ENCODE results near the gene ANKRD13D.

Gene ANKRD13D

DNA sequence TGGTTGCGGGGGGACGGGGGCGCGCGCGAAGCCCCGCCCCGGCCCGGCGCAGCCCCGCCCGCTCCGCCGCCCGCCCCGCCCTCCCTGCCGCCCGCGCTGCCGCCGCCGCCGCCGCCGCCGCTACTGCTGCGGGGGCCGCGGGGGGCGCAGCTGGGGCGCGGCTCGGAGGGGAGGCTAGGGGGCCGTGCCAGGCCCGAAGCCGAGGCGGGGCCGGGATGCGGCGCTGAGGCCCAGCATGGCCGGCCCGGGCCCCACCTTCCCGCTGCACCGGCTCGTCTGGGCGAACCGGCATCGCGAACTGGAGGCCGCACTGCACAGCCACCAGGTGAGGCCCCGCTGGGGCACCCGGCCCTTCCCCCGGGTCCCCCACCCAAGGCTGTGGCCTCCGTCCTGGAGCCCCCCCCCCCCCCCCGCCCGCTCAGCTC is at the start of gene ANKRD13D:
Gene ANKRD13D (plus strand): TSS at position 78 of the 425 bp plus-strand sequence. CDS start 158 bp downstream, at position 236.
- no peak for DNase-seq

DNA sequence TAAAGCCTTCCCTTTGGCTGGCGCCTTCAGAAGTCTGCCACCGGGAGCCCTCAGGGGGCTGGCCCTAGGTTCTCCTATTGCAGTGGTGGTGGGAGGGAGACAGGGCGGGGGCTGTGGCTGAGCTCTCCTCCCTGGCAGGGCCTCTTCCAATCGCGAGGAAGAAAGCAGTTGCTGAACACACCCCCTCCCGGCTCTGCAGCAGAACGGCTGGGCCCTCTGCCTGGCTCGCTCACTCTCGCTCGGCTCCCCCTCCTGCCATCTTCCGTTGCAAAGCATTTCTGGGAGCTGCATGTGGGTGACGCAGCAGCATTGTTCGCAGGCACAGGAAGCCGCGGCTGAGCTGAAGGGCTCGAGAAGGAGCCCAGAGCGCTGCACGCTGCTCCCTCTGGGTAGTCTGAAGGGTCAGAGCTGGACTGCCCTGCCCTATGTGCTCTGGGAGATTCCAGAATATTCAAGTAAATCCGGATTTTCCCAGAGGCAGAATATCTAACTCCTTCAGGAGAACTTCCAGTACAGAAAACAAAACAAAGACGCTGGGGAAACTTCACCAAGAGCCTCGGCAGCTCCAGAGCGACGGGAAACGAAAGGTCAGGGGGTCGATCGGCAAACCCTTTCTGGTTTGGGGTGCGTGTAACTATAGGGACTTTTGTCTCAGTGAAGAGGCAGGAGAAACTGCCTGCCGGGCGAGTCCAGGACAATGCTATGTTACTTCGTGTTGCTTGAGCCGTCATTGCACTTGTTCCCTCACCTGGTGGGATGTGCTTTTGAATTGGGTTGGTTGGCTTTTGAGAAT is 49.1 kb upstream of the ANKRD13D start:
- DNase-seq: peak; percentile 98

DNA sequence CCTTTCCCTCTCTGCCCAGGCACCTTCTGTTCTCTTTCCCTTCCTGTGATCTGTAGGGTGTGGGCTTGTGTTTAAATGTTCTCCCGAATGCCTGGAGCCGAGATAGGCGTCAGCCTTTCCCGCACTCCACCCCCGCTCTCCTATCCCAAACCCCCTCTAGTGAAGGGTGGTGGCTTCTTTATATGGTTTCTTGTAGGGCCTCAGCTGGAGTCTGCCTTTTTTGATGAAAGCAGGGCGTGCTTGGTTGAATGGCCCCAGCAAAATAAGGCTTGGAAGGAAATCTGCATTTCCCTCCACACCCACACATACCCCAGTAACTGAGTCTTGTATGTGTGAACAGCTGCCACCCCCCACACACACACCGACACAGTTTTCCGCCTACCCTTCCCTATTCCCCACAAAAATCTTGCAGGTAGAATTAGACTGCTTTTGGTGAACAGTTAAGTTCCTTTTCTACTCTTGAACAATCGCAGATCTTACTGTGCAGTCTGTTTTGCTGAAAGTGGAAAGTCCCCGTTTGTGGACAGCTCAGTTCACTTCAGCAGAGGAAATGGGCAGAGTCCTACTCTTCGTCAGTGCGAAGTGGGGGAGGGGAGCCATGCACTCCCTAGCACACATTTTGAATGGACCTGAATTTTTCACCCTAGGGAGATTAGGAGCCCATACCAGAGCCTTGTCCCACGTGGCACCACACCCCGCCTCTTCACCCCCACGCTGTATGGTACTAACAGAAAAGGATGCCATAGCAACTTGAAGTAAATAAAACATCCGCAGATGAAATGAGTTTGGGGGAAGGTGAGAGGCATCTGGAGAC is 48.3 kb upstream of the ANKRD13D start:
- peak; percentile 92 for DNase-seq

DNA sequence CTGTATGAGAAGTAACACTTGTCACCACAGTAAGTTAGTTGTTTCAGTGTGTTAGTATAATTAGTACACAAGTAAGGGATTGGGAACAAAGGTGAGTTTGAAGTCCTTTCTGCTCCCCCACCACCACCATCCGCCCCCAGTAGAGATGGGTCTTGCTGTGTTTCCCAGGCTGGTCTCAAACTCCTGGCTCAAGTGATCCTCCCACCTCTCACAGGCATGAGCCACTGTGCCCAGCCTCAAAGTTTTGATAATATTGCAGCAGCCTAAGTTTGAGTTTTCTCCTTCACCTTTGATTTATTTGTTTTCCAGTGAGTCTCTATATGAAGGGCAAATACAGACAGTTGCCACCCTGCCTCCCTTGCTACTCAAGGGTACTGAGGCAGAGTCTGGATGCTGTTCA is 46.6 kb upstream of the ANKRD13D start:
- no peak for DNase-seq

DNA sequence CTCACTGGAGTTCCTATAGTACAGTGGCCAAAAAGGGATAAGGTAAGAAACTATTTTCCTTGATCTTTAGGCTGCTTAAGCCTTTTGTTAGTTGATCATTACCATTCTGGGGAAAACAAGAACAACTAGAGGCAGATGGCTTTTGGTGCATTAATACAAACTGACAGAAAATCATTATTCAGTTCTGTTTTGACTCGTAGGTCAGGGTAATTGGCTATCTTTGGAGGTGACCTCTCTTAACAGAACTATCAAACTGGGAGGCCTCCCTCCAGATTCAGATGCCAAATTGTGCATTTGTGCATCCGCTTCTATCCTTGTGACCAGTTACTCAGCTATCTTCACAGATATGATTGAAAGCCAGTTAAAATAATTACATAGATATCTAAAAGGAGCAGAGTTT is 46.1 kb upstream of the ANKRD13D start:
- no peak for DNase-seq

DNA sequence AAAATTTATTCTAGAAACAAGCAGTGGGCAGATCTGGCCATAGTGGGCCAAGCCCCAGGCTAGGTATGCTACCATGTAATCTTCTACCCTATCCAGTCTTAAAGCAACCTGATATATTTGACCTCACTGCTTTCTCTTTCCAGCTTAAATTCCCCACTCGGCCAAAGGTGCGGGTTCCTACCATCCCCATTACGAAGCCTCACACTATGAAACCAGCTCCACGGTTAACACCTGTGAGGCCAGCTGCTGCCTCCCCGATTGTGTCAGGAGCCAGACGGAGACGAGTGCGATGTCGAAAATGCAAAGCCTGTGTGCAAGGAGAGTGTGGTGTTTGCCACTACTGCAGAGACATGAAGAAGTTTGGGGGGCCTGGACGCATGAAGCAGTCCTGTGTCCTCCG is 44.1 kb upstream of the ANKRD13D start:
- DNase-seq: no peak

DNA sequence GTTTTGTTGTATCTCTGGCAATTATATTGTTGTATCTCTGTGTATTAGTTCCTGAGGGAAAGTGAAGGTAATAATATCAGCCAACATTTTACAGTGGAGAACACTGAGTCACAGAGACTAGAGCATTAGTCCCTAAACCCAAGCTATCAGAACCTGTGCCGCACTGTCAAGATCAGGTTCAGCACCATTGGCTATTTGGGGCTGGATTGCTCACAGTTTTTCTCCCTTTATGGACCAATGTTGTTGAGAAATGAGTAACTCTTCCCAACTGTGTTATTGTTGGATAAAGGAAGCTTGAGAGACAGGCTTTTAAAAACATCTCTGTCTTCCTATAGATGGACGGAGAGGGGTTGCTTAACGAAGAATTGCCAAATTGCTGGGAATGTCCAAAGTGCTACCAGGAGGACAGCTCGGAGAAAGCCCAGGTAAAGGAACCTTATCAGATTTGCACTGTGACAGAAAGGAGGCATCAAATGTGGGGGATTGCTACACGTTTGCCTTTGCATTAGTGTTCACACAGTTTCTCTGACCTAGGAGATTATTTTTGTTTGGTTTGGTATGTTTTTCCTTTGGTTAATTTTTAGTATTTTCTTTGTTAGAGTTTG is 41.1 kb upstream of the ANKRD13D start:
- no peak for DNase-seq

DNA sequence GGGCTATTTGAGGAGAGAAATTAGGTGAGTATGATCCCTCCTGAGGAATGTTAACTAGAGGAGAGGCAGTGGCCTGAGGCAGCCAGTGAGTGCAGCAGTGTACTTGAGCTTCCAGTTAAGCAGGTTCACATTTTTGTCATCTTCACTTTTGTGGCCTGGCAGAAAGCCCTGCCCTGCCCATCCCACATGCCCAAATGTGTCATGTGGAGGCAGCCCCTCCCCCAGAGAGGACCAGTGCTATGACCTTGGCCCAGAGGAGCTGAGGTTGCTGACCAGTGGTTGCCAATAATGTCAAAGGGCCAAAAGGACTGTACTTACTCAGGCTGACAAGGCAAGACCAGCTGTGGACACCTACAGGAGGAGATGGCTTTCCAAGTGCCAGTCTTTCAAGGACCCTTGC is 40.5 kb upstream of the ANKRD13D start:
- DNase-seq: no peak

DNA sequence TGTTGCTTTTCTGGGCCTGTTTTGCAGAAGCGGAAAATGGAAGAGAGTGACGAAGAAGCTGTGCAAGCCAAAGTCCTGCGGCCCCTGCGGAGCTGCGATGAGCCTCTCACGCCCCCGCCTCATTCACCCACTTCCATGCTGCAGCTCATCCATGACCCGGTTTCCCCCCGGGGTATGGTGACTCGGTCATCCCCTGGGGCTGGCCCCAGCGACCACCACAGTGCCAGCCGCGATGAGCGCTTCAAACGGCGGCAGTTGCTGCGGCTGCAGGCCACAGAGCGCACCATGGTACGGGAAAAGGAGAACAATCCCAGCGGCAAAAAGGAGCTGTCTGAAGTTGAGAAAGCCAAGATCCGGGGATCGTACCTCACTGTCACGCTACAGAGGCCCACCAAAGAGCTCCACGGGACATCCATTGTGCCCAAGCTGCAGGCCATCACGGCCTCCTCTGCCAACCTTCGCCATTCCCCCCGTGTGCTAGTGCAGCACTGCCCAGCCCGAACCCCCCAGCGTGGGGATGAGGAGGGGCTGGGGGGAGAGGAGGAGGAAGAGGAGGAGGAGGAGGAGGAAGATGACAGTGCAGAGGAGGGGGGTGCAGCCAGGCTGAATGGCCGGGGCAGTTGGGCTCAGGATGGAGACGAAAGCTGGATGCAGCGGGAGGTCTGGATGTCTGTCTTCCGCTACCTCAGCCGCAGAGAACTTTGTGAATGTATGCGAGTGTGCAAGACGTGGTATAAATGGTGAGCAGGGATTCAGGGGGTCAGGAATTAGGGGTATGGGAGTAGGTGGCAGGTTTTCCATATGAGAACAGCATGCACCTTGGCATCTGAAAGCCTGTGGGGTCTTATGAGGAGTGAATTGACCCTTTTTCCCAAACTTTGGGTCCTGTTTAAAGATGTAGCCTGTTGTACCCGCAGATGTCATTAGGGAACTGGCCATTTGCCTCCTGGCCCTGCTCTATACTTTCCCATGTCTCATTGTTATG is 38.8 kb upstream of the ANKRD13D start:
- no peak for DNase-seq

DNA sequence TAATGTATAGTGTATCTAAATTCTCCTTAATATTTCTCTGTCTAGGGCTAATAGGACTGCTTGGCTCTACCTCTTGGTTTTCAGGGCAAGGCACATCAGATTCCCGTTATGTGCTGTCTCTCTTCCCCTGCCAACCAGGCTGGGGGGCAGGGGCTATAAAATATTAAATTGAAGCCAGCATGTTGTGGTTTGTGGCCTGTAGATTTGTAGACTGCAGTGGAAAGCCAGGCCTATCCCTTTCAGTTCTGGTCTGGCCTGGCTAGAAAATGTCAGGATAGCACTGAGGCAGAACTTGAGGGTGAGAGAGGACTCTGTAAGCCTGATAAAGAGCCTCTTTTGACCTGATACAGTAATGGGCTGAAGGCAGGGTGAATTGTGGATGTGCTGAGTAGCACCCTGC is 37.3 kb upstream of the ANKRD13D start:
- DNase-seq: no peak

DNA sequence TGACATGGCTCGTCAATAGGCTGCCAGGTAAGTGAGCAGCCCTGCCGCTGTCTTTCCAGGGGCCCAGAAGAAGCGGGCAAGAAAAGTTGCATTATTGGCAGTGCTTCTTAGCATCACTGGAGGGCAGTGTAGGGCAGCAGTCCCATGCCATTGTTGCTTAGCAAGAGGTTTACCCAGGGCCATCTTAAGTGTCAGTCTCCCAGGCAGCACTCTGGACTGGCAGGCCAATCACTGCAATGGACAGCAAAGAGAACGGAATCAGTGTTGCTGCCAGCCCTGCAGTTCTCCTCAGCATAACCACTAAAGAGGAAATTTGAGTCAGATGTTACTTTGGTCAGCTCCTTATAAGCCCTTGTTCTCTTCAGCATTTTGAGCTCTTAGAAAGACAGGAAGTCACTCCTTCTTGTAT is 36.3 kb upstream of the ANKRD13D start:
- peak; percentile 56 for DNase-seq

DNA sequence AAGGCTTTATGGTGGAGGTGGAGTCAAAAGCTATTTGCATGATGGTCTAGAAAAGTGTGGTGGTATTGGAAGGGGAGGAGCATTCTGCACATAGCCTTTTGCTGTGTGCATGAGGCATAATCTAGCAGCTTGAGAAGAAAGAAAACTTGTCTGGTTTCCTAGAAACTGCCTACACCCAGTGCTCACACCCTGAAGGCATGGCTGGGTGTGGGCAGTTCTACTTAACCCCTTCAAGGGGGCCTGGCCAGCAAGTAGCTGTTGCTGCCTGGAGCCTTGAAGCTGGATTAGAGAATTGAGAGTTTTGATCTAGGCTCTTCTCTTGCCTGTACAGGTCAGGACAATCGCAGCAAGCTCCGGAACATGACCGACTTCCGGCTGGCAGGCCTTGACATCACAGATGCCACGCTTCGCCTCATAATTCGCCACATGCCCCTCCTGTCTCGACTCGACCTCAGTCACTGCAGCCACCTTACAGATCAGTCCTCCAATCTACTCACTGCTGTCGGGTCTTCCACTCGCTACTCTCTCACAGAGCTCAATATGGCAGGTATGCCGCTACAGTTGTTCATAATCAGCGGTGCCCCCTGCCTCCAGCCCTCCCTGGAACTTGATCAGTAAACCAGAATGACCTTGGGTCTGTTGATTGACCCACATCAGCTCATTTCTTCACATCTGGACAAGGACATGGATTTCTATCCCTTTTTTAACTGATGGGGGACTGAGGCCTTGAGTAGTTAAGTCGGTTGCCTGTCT is 35.1 kb upstream of the ANKRD13D start:
- no peak for DNase-seq

DNA sequence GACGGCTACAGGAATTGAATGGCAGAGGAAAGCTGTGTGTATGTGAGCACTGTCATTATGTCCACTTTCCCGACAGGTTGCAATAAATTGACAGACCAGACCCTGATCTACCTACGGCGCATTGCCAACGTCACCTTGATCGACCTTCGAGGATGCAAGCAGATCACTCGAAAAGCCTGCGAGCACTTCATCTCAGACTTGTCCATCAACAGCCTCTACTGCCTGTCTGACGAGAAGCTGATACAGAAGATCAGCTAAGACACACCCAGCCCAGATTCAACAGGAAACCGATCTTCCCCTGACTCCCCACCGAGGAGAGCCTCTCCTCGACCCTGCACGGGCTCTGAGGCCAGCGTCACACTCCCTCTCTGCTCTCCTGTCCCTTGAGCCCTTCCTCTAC is 34.3 kb upstream of the ANKRD13D start:
- no peak for DNase-seq

DNA sequence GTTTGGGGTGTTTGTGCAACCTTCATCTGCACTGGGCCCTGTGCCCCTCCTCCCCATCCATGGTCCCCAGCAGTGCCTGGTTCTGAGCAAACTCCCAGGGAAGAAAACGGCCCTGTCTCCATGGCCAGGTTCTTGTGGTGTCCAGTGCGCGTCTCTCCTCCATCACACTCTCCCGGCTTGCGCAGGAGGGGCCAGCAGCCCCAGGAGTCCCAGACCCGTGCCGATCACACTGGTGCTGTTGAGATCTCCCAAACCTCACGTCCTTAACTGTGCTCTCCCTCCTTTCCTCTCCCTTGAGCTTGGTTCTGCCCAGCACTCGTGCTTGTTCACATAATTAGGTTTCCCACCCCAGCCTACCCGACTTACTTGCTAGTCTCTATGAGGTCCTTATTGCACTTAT is 33.8 kb upstream of the ANKRD13D start:
- DNase-seq: no peak

DNA sequence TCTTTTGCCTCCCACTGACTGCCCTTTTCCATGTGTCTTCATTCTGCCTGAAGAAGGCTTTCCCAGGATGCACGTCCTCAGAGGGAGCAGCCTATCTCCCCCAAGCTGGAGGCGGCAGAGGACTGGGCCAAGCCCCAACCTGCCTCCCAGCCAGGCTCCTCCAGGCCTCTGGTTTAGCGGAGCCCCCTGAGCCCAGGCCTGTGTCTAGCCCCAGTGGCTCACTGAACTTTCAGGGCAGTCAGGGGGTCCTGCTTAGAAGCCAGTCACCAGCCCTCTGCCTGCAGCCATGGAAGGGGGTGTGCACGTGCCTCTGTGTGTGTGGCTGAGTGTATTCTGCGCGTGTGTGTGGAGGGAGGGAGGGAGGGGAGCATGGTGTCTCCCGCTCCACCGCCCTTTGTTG is 33.2 kb upstream of the ANKRD13D start:
- no peak for DNase-seq

DNA sequence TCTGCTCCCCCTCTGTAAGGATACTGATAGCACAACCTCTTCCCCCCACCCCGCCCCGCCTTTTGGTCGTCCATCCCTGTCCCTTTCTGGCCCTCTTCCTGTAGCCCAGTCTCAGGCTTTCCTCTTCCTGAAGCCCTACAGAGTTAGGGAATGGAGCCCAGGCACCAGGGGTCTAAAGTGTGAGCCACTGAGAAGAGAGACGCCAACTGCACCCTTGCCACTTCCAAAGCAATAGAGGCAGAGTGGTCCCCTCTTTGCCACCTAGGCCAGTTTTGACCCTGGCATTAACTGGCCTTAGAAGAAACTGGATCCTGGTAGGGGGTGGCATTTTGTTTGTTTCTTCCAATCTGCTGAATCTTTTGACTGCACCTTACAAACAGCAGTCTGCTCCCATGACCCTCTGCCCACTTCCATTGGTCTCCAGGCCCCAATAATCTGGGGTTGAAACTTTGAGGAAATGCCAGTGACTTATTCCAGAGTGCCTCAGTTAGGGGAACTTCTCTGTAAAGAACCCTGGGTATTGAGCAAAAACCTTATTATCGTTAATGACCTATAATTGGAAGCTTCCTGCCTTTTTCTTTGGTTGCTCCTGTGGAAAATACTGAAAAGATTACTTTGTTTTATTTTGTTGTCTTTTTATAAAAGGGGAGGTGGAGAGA is 32.5 kb upstream of the ANKRD13D start:
- DNase-seq: no peak

DNA sequence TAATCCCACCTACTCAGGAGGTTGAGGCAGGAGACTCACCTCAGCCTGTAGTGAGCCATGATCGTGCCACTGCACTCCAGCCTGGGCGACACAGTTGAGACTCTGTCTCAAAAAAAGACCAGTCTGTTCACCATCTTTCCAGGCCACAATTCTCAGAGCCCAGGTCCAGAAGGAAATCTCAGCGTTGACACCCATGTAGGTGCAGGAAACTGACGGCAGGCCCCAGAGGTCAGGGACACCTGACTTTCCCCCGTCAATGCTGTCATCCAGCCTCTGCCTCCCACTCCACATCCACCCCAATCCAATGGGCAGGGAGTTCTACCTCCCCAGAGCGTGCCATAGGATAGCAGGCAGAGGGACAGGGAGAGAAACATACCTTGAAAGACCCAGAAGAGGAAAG is 28.7 kb upstream of the ANKRD13D start:
- no peak for DNase-seq

DNA sequence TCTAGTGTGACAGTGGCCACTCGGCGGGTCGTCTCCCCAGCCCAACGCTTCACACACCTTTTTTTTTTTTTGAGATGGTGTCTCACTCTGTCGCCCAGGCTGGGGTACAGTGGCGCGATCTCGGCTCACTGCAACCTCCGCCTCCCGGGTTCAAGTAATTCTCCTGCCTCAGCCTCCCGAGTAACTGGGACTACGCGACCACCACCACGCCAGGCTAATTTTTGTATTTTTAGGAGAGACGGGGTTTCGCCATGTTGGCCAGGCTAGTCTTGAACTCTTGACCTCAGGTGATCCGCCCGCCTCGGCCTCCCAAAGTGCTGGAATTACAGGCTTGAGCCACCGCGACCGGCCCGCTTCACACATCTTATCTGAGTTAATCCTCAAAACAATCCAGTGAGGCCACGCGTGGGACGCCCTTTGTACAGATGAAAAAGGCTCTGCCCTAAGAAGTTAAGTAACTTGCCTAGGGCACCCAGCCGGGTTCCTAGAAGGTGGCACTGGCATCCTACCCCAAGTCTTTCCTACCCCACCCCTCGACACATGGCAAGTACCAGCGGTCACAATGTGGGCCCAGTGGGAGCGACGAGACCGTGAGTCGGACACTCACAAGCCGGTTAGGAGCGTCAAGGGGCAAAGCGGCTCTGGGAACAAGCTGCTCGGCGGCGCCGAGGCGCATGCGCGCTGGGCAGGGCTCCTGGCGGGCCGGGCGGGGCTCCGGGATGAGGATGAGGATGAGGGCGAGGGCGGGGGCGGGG is 28.0 kb upstream of the ANKRD13D start:
- peak; percentile 31 for DNase-seq

DNA sequence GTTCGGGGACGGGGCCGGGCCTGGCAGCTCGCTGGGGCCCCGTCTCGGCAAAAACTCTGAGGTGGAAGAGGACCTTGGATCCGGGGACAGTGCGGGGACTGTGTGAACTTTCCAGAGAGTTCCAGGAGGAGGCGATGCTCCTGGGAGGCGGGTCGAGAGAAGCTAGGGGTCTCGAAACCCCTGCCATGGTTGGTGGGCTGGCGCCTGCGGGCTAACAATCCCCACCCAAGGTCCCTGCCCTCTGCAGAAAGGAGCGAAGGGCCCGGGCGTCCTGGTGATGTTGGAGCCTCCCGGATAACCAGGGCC is 27.5 kb upstream of the ANKRD13D start:
- no peak for DNase-seq

DNA sequence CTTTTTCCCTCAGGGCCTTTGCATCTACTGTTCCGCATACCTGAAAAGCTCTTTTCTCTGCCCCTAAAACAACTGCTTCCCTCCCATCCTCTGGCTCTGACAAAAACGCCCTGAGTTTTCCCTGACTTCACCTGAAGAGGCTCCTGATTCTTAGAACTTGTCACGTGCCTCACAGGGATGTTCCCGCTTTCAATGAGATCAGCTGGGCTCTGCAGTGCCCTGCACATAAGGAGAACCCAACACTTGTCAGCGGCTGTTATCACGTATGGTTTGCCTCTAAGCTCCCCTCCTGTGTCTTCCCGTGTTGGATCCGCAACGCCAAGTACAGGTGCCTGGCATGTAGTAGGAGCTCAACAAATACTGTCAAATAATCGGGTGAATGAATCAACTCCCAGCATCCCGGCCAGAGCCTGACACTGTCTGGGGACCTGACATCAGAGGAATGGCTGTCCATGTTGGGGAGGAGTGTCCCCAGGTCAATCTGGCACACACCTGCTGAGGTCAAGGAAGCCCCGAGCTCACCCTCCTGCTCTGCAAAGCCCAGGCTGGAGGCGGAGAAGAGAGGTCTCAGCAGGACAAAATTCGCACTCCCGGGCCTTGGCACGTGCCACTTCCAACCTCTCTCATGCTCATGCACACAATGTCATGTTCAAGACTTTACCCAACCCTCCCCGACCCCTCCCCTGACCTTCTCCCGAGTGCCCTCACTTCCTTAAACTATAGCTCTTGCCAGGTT is 27.0 kb upstream of the ANKRD13D start:
- DNase-seq: no peak

Data from CD4-positive, alpha-beta T cell treated with Interleukin-15 for 1 hour (primary cell).